Activated CD4-positive, alpha-beta memory T cell treated with anti-CD3 and anti-CD28 coated beads for 36 hours (primary cell): ENCODE results near the gene SOBP. TPM values are rescaled to one million over a fixed set of nuclear protein-coding genes. Genes with fewer than 3 reads are reported as not detected.
A peak's percentile ranks its signal among the peaks of the same experiment; 100 is the strongest.

Source experiments
- CTCF ChIA-PET: fragments of 350-600 bp; sonication (Branson Sonifier 250); formaldehyde crosslinking; loops from one replicate; lab custom pipeline; 2021; ENCODE audit warnings: antibody characterized with exemption, inconsistent platforms; lab: Charles Lee
- POLR2A ChIA-PET: fragments of 350-600 bp; sonication (Branson Sonifier 250); formaldehyde crosslinking; loops from one replicate; lab custom pipeline; 2021; ENCODE audit warnings: antibody characterized with exemption; lab: Charles Lee
- DNase-seq: peaks from one replicate; pipeline ENCODE4 v3.0.0-alpha.2; 2020
- H3K27ac Mint-ChIP-seq: one replicate; pipeline ENCODE4 v1.8.0; 2021; ENCODE audit warnings: mixed read lengths
- H3K27me3 Mint-ChIP-seq: one replicate; pipeline ENCODE4 v1.8.0; 2021; ENCODE audit warnings: mixed read lengths
- H3K36me3 Mint-ChIP-seq: one replicate; pipeline ENCODE4 v1.8.0; 2021; ENCODE audit warnings: mixed read lengths
- H3K4me1 Mint-ChIP-seq: one replicate; pipeline ENCODE4 v1.8.0; 2021; ENCODE audit warnings: low read depth, mixed read lengths
- H3K4me3 Mint-ChIP-seq: one replicate; pipeline ENCODE4 v1.8.0; 2021; ENCODE audit warnings: mild to moderate bottlenecking, mixed read lengths
- H3K9me3 Mint-ChIP-seq: one replicate; pipeline ENCODE4 v1.8.0; 2021; ENCODE audit warnings: mixed read lengths
- intact Hi-C: fragments of 100-400 bp; cut with micrococcal nuclease; formaldehyde crosslinking; loops from one replicate; pipeline ENCODE4 v1.15.1; 2023
- total RNA-seq, 2 experiments: library from RNA; stranded (reverse); gene quantifications; one replicate each; pipeline ENCODE4 v1.2.3, GENCODE V29; 2021

The SOBP gene
- total RNA-seq, 2 experiments from 2014 or later = 0.24 to 0.29 TPM

DNA sequence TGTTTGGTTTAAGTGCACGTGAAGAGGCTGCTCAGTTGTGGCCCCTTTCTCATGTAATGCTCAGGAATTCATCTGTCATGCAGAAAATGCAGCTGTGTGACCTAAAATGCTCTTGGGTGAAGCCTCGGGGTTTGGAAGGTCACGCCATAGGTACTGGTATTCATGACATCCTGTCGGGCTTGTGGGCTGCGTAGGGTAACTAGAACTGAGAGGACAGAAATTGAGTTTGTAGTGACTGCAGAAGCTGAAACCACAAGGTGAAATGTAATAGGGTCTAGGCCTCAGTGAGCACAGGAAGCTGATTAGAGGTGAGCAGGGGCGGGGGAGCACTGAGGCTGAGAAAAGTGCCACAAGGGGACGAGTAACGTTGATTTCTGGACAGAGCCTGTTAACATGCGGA lies 128.8 kb downstream of the SOBP start:
- Mint-ChIP-seq H3K27me3 (no peaks in the 10 kb centered on the region), H3K9me3 (no peaks in the 10 kb centered on the region), H3K4me1 (peaks cover 13% of the 10 kb centered on the region), H3K4me3 (no peak overlapping the region), H3K27ac (no peak overlapping the region), H3K36me3 (no peaks in the 10 kb centered on the region)
- intact Hi-C loops = no loop called here
- ChIA-PET POLR2A (interaction anchor here (0.6 kb wide), 1 partner anchor 34 kb away, joined by 3 read pairs; no protein-coding TSS in a partner anchor), CTCF (interaction anchor here (1.3 kb wide), 1 partner anchor 57 kb away, joined by 4 read pairs; no protein-coding TSS in a partner anchor)
- peak; percentile 68 for DNase-seq

- Mint-ChIP-seq H3K36me3 (no peaks in the 10 kb centered on the region), H3K9me3 (no peaks in the 10 kb centered on the region), H3K27ac (no peak overlapping the region), H3K4me3 (no peak overlapping the region), H3K27me3 (no peaks in the 10 kb centered on the region), H3K4me1 (peaks cover 13% of the 10 kb centered on the region)
- no peak for DNase-seq
- ChIA-PET CTCF (no interaction called here), POLR2A (no interaction called here)
- intact Hi-C loops = no loop called here
Measured at GRCh38 chr6:107620732-107621131, 130.8 kb downstream of the SOBP start.

DNA sequence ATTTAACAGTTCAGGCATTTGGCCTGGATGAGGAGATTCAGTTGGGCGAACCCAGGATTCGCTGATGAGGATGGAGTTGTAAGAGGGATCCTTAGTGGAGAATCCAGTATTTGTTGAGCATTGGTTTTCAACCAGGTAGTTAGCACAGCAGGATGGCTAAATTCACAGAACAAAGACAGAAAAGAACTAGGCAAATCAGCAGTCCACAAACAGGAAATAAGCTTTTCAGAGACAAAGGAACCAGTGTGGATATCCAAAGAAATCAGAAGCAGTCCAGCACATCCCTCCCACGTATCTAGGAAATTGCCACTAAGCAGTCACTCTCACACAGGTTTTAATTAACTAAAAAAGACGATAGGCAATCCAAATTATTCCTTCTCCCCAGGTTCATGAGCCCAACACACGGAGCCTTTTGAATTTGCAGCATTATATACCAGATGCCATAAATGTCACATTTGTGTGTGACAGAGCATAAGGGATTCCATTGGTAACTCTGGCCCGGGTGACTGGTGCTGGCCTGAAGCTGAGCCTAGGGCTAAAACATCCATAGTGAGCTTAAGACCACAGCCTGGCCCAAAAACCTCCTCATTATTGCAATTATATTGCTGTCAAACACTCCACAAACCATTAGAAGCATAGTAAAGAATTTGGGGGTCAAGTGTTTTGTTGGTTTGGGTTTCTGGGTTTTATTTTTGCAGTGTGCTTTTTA lies 131.5 kb downstream of the SOBP start:
- H3K36me3 Mint-ChIP-seq = no peaks in the 10 kb centered on the region
- CTCF ChIA-PET = no interaction called here
- H3K4me1 Mint-ChIP-seq = peaks cover 13% of the 10 kb centered on the region
- H3K27ac Mint-ChIP-seq = no peak overlapping the region
- no peak for DNase-seq
- H3K9me3 Mint-ChIP-seq = no peaks in the 10 kb centered on the region
- H3K27me3 Mint-ChIP-seq = no peaks in the 10 kb centered on the region
- intact Hi-C loops = no loop called here
- H3K4me3 Mint-ChIP-seq = no peak overlapping the region
- POLR2A ChIA-PET = no interaction called here

DNA sequence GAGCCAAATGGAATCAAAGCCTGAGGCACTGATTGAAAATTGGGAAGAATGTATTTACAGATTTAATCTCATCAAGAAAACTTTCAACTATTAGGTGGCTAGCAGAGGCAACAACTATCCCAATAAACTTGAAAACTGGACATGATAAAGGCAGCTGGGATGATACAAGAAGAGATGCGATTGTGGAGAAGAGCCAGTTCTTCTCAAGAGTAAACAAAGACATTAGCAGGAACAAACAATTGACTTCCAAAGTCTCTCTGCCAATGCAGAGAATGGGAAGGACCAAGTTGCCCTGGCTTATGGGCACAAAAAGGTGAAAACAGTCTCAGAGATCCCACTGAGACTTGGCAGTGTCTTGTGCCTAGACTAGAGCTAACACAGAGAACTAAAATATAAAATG lies 132.4 kb downstream of the SOBP start:
- no peaks in the 10 kb centered on the region for H3K36me3 Mint-ChIP-seq
- H3K9me3 Mint-ChIP-seq = no peaks in the 10 kb centered on the region
- intact Hi-C loops = no loop called here
- H3K4me1 Mint-ChIP-seq = peaks cover 13% of the 10 kb centered on the region
- CTCF ChIA-PET = no interaction called here
- H3K27me3 Mint-ChIP-seq = no peaks in the 10 kb centered on the region
- no peak overlapping the region for H3K27ac Mint-ChIP-seq
- DNase-seq = no peak
- POLR2A ChIA-PET = no interaction called here
- H3K4me3 Mint-ChIP-seq = no peak overlapping the region

DNA sequence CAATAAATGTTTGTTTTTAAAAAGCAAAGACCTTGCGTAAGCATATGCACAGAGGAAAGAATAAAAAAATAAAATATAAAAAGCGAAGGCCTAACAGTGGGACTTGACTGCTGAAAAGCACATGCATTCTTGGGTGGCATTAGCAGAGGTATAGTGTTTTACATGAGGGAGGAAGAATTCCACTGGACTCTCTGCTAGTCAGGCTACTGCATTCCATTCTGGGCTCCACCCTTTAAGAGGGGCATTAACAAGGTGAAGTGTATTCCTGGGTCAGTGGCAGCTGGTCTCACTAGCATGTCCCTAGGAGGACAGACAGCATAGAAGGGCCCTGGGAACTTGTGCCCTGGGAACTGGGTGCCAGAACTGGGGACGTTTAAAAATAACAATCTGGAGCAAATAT lies 134.1 kb downstream of the SOBP start:
- Mint-ChIP-seq H3K4me3 (no peak overlapping the region), H3K27me3 (no peaks in the 10 kb centered on the region), H3K4me1 (peaks cover 5% of the 10 kb centered on the region), H3K36me3 (no peaks in the 10 kb centered on the region), H3K9me3 (no peaks in the 10 kb centered on the region), H3K27ac (no peak overlapping the region)
- ChIA-PET CTCF (no interaction called here), POLR2A (no interaction called here)
- DNase-seq = no peak
- intact Hi-C loops = no loop called here

DNA sequence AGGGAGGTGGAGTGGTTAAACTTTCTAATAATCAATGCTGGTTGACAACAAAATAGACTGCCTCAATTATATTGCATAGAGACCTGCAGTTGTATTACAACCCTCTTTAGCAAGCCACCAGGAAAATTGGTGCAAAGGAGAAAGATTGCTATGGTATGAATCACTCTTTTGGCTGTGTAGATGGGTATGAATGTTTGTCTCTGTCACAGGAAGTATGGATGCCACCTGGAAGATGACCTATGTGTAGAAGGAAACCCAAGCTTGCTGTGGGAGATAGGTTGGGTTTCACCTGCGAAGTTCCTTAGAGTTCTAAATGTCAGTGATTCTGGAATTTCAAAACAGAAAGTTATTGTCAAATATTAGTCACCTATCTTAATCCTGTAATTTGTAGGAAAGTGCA lies 134.6 kb downstream of the SOBP start:
- no peaks in the 10 kb centered on the region for H3K9me3 Mint-ChIP-seq
- no peaks in the 10 kb centered on the region for H3K36me3 Mint-ChIP-seq
- no peak for DNase-seq
- no peak overlapping the region for H3K27ac Mint-ChIP-seq
- ChIA-PET POLR2A (no interaction called here), CTCF (no interaction called here)
- H3K4me1 Mint-ChIP-seq = no peaks in the 10 kb centered on the region
- H3K4me3 Mint-ChIP-seq = no peak overlapping the region
- no peaks in the 10 kb centered on the region for H3K27me3 Mint-ChIP-seq
- intact Hi-C loops = no loop called here

GRCh38 chr6:107625264-107625663 lies 135.3 kb downstream of the SOBP start:
- Mint-ChIP-seq H3K27me3 (no peaks in the 10 kb centered on the region), H3K27ac (no peak overlapping the region), H3K4me1 (no peaks in the 10 kb centered on the region), H3K4me3 (no peak overlapping the region), H3K36me3 (no peaks in the 10 kb centered on the region), H3K9me3 (no peaks in the 10 kb centered on the region)
- CTCF ChIA-PET = no interaction called here
- no peak for DNase-seq
- POLR2A ChIA-PET = no interaction called here
- intact Hi-C loops = no loop called here

DNA sequence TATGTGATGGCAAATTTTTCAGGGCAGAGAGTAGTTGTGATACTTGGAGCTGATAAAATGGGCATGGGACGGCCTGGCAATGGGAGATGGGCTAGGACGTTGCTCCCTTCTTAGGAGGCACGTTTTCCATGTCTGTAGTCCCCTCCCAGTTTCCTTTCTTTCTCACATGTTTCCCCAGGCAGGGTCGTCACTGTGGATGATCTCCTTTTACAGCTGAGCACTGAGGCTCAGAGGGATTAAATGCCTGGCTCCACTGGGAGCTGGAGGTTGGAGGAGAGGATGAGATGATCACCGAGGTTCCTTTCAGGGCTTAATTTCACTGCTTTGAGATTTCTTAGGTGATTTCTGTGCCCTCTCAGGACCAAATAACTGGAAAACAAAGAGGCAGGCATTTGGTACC lies 136.7 kb downstream of the SOBP start:
- H3K27me3 Mint-ChIP-seq = peaks cover 6% of the 10 kb centered on the region
- no peaks in the 10 kb centered on the region for H3K36me3 Mint-ChIP-seq
- H3K9me3 Mint-ChIP-seq = no peaks in the 10 kb centered on the region
- no peaks in the 10 kb centered on the region for H3K4me1 Mint-ChIP-seq
- POLR2A ChIA-PET = no interaction called here
- CTCF ChIA-PET = no interaction called here
- intact Hi-C loops = no loop called here
- no peak overlapping the region for H3K4me3 Mint-ChIP-seq
- no peak overlapping the region for H3K27ac Mint-ChIP-seq
- no peak for DNase-seq

DNA sequence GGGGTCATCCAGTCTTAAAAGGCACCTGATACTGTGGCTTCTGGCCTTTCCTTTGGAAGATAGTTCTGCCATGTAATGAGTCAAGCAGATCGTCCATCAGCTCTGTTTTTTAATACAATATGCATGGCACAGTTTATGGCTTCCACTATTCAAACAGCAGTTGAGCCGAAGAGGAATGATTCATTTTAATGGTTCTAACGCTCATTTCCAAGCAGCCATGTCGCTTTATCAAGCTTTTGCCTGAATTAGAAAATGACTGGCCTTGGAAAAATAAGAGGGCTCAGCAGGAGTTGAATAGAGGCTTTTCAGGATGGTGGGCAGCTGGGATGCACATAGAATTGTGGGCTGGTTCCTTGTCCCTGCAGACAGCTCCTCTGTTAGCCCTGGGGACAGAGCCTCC lies 138.1 kb downstream of the SOBP start:
- no peaks in the 10 kb centered on the region for H3K9me3 Mint-ChIP-seq
- no peaks in the 10 kb centered on the region for H3K36me3 Mint-ChIP-seq
- CTCF ChIA-PET = no interaction called here
- POLR2A ChIA-PET = no interaction called here
- no peak overlapping the region for H3K4me3 Mint-ChIP-seq
- no peak overlapping the region for H3K27ac Mint-ChIP-seq
- no peak for DNase-seq
- H3K4me1 Mint-ChIP-seq = no peaks in the 10 kb centered on the region
- H3K27me3 Mint-ChIP-seq = peaks cover 16% of the 10 kb centered on the region
- intact Hi-C loops = no loop called here

DNA sequence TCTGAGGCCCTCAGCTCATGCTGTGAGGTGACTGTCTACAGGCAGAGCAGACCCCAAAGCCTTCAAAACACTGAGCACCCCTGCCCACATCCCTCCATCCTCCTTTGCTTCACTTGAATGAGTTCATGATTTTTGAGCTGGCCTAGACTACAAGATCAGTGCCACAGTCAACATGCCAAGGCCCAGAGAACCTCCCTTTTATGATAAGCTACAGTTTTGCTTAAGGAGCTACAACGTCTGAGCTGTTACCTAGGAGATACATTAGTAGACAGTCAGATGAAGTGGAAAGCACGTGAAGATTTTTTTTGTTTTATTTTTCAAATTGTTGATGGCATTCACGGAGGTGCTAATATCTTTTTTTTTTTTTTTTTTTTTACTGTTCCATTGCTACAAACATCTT lies 139.0 kb downstream of the SOBP start:
- Mint-ChIP-seq H3K27me3 (peaks cover 25% of the 10 kb centered on the region), H3K36me3 (no peaks in the 10 kb centered on the region), H3K27ac (no peak overlapping the region), H3K4me3 (no peak overlapping the region), H3K4me1 (peaks cover 1% of the 10 kb centered on the region), H3K9me3 (no peaks in the 10 kb centered on the region)
- CTCF ChIA-PET = no interaction called here
- intact Hi-C loops = no loop called here
- no peak for DNase-seq
- POLR2A ChIA-PET = no interaction called here

DNA sequence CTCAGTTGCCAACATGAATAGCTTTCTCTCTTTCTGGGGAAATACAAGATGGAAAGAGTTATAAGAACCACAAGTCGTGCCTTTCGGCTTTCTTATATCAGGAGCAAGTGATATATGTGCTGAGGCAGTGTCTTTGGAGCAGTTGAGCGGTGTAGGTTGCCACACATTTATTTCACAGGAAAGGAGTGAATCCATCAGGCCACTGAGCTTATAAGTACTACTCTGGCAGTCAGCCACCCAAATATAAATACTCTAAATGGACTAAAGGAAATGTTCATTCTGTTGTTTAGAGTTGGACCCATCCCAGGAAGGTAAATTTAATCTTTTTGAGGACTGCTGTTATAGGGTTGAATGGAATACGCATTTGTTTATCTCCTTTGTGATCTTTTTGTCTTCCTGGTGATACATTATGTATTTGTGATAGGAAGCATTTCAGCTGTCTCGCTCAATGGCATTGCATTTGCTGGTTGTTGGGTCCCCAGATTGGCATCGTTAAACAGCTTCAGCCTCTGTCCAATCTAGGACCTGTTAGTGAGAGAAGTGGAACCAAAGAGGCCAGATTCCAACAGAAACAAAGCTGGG lies 139.7 kb downstream of the SOBP start:
- no peak overlapping the region for H3K4me3 Mint-ChIP-seq
- DNase-seq = no peak
- no peaks in the 10 kb centered on the region for H3K9me3 Mint-ChIP-seq
- peaks cover 29% of the 10 kb centered on the region for H3K27me3 Mint-ChIP-seq
- peaks cover 4% of the 10 kb centered on the region for H3K4me1 Mint-ChIP-seq
- no peaks in the 10 kb centered on the region for H3K36me3 Mint-ChIP-seq
- intact Hi-C loops = loop anchor here (10.0 kb wide), 1 partner anchor 315 kb away; no protein-coding TSS in a partner anchor
- H3K27ac Mint-ChIP-seq = no peak overlapping the region
- POLR2A ChIA-PET = no interaction called here
- CTCF ChIA-PET = no interaction called here

- no peak overlapping the region for H3K27ac Mint-ChIP-seq
- H3K36me3 Mint-ChIP-seq = no peaks in the 10 kb centered on the region
- DNase-seq = no peak
- peaks cover 4% of the 10 kb centered on the region for H3K4me1 Mint-ChIP-seq
- H3K27me3 Mint-ChIP-seq = peaks cover 33% of the 10 kb centered on the region
- ChIA-PET CTCF (no interaction called here), POLR2A (no interaction called here)
- intact Hi-C loops = loop anchor here (10.0 kb wide), 1 partner anchor 316 kb away; no protein-coding TSS in a partner anchor
- H3K9me3 Mint-ChIP-seq = no peaks in the 10 kb centered on the region
- H3K4me3 Mint-ChIP-seq = no peak overlapping the region
Measured at GRCh38 chr6:107630348-107630977, 140.5 kb downstream of the SOBP start.
